ENCODE results near the gene SLC6A8. TPM values are rescaled to one million over a fixed set of nuclear protein-coding genes. Genes with fewer than 3 reads are reported as not detected.
"Not testable (repeated sequence)": the region's sequence is repeated elsewhere in the genome, so short reads cannot be mapped to it uniquely, and the experiment has no call there.

SLC6A8 gene
- total RNA-seq, 3 donors from 2014 or later = 214 to 313 (median 251) TPM

GRCh38 chrX:153738056-153738605 is 50.4 kb downstream of the SLC6A8 start:
- no peak overlapping the region for H3K4me3 ChIP-seq
- no peak for ATAC-seq
- H3K9me3 ChIP-seq = no peaks in the 10 kb centered on the region

GRCh38 chrX:153739754-153740486 is 52.2 kb downstream of the SLC6A8 start:
- DNase-seq = no peak
- Histone ChIP-seq H3K4me3 (no peak overlapping the region), H3K36me3 (ENCODE audit: low read depth) (no peaks in the 10 kb centered on the region), H3K4me1 (ENCODE audit: low read depth) (no peaks in the 10 kb centered on the region), H3K9me3 (no peaks in the 10 kb centered on the region)
- no peak for TF ChIP-seq CTCF (IDR thresholded peaks at IDR 0.05)
- peak; percentile 48 for ATAC-seq
- intact Hi-C loops (cut with DNase I, micrococcal nuclease) = no loop called here

More at GRCh38 chrX:153738056-153738605, 50.4 kb downstream of the SLC6A8 start:
- intact Hi-C loops (cut with DNase I, micrococcal nuclease) = no loop called here
- no peaks in the 10 kb centered on the region for H3K4me1 ChIP-seq (ENCODE audit: low read depth)
- no peak for DNase-seq
- no peak for TF ChIP-seq CTCF (IDR thresholded peaks at IDR 0.05)
- no peaks in the 10 kb centered on the region for H3K36me3 ChIP-seq (ENCODE audit: low read depth)

DNA sequence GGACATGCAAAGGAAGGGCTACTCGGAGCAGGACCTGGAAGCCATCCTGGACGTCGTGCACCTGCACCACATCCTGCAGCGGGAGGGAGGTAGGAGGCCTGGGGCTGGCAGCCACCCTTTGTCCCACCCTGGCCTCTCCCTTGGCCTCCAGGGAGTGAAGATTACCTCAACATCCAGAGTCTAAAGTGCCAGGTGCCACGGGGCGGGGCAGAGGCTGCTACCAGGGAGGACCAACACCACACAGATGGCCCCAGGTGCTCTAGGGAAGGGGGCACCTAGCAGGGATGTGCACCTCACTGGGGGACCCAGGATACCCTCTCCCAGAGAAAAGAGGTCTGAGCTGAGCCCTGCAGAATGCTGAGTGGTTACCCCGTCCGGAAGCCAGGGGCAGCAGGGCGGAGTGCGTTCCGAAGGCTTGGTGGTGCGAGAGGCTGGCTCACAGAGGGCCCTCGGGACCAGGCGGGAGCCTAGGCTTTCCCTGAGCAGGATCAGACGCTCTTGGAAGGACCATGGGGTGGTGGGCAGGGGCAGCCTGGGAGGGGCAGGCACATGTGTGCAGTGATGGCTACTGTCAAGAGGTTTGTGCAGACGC is 53.0 kb downstream of the SLC6A8 start:
- TF ChIP-seq CTCF (IDR thresholded peaks at IDR 0.05) = no peak
- H3K4me1 ChIP-seq (ENCODE audit: low read depth) = no peaks in the 10 kb centered on the region
- H3K4me3 ChIP-seq = no peak overlapping the region
- peak in 2 of 3 donors; percentile 33 to 49 for DNase-seq
- peak; percentile 26 for ATAC-seq
- intact Hi-C loops (cut with DNase I, micrococcal nuclease) = no loop called here
- H3K36me3 ChIP-seq (ENCODE audit: low read depth) = no peaks in the 10 kb centered on the region
- no peaks in the 10 kb centered on the region for H3K9me3 ChIP-seq

- H3K36me3 ChIP-seq (ENCODE audit: low read depth) = no peaks in the 10 kb centered on the region
- TF ChIP-seq CTCF (IDR thresholded peaks at IDR 0.05) = no peak
- H3K4me3 ChIP-seq = no peak overlapping the region
- DNase-seq = no peak
- H3K4me1 ChIP-seq (ENCODE audit: low read depth) = no peaks in the 10 kb centered on the region
- intact Hi-C loops (cut with DNase I, micrococcal nuclease) = no loop called here
- no peak for ATAC-seq
- no peaks in the 10 kb centered on the region for H3K9me3 ChIP-seq
Observed at GRCh38 chrX:153741446-153741845, 53.7 kb downstream of the SLC6A8 start.

DNA sequence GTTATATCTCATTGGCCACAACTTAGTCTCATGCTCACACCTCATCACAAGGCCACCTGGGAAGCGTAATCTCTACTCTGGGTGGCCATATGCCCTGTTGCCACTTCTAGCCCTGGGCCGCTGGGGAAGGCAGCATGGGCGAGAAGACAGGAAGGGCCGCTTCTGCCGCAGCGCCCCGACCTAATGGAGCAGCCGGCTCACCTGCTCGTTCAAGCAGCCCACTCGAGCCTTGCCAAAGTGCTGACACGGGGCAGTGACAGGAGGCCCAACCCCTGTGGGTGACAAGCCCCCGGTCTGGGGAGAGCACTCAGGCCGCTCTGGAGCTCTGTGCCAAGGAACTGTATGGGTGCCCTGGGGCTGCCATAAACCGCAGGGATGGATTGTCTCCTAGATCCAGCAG is 54.4 kb downstream of the SLC6A8 start:
- ATAC-seq; intact Hi-C loops (cut with DNase I, micrococcal nuclease); H3K9me3 ChIP-seq; H3K4me3 ChIP-seq; H3K36me3 ChIP-seq (ENCODE audit: low read depth); H3K4me1 ChIP-seq (ENCODE audit: low read depth); DNase-seq: not testable (repeated sequence)

- ATAC-seq; intact Hi-C loops (cut with DNase I, micrococcal nuclease); H3K4me1 ChIP-seq (ENCODE audit: low read depth); H3K9me3 ChIP-seq; H3K36me3 ChIP-seq (ENCODE audit: low read depth); H3K4me3 ChIP-seq: not testable (repeated sequence)
- DNase-seq = peak in 1 of 3 donors; percentile 34
Observed at GRCh38 chrX:153742796-153743467, 55.2 kb downstream of the SLC6A8 start.

- H3K9me3 ChIP-seq; intact Hi-C loops (cut with DNase I, micrococcal nuclease); H3K4me1 ChIP-seq (ENCODE audit: low read depth); H3K4me3 ChIP-seq; H3K36me3 ChIP-seq (ENCODE audit: low read depth): not testable (repeated sequence)
- DNase-seq = peak; percentile 89 to 92 (median 91)
- peak; percentile 75 for ATAC-seq
Observed at GRCh38 chrX:153743468-153744209, 55.9 kb downstream of the SLC6A8 start.

All from mucosa of descending colon (tissue), 3 donors.